PFSK-1 (cell line): Measurements from ENCODE around the gene PTRHD1.

ENCODE experiments used
- FOXP2 ChIP-seq: optimal IDR thresholded peaks from 2 replicates; pipeline ENCODE3; 2011; ENCODE audit warnings: borderline replicate concordance, control low read depth, inconsistent platforms; ENCODE audit not compliant: insufficient read depth; ENCODE audit errors: extremely low read length, extremely low read depth
- POLR2AphosphoS5 ChIP-seq: IDR thresholded peaks from 2 replicates; pipeline ENCODE4 v1.6.1; 2012; ENCODE audit warnings: low read depth, mild to moderate bottlenecking, control low read depth, low read length, moderate library complexity
- SIN3A ChIP-seq: IDR thresholded peaks from 2 replicates; pipeline ENCODE4 v1.6.1; 2012; ENCODE audit warnings: mild to moderate bottlenecking, low read length, moderate library complexity, borderline replicate concordance; ENCODE audit not compliant: insufficient read depth
- TAF1 ChIP-seq: IDR thresholded peaks from 2 replicates; pipeline ENCODE4 v1.6.1; 2012; ENCODE audit warnings: low read length, control low read depth, borderline replicate concordance; ENCODE audit not compliant: insufficient read depth
- TF ChIP-seq, protein P1 (sequence below), 2 experiments: IDR thresholded peaks; 2 replicates each; pipeline versions ENCODE4 v1.6.1 to v1.8.0; 2011 to 2012; ENCODE audit warnings: low read depth in 2 of 2, low read length in 2 of 2, control low read depth in 1 of 2, inconsistent platforms in 1 of 2, mild to moderate bottlenecking in 1 of 2, moderate library complexity in 1 of 2; ENCODE audit not compliant: insufficient read depth in 1 of 2

PTRHD1 gene

DNA sequence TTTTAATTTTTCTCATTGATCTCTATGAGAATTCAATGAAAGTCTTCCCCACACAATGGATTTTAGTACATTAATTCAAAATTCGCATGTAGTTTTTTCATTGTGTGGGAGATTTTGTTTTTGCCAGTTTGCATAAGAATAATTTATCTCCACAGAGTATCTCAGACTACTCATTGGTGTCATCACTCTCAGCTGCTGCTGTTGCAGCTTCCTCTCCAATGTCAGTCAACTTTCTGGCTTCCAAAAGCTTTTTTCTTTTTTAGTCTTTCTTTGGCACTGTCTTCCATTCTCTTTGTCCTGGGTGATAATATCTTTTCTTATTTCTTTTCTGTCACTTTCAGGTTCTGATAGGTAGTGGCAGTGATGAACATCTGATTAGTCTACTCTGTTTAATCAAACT, 50.5 kb downstream of the PTRHD1 start:
- TF ChIP-seq, protein P1, sequence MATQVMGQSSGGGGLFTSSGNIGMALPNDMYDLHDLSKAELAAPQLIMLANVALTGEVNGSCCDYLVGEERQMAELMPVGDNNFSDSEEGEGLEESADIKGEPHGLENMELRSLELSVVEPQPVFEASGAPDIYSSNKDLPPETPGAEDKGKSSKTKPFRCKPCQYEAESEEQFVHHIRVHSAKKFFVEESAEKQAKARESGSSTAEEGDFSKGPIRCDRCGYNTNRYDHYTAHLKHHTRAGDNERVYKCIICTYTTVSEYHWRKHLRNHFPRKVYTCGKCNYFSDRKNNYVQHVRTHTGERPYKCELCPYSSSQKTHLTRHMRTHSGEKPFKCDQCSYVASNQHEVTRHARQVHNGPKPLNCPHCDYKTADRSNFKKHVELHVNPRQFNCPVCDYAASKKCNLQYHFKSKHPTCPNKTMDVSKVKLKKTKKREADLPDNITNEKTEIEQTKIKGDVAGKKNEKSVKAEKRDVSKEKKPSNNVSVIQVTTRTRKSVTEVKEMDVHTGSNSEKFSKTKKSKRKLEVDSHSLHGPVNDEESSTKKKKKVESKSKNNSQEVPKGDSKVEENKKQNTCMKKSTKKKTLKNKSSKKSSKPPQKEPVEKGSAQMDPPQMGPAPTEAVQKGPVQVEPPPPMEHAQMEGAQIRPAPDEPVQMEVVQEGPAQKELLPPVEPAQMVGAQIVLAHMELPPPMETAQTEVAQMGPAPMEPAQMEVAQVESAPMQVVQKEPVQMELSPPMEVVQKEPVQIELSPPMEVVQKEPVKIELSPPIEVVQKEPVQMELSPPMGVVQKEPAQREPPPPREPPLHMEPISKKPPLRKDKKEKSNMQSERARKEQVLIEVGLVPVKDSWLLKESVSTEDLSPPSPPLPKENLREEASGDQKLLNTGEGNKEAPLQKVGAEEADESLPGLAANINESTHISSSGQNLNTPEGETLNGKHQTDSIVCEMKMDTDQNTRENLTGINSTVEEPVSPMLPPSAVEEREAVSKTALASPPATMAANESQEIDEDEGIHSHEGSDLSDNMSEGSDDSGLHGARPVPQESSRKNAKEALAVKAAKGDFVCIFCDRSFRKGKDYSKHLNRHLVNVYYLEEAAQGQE (IDR thresholded peaks at IDR 0.05; ENCODE audit: insufficient read depth in 1 of 2, low read depth in 2 of 2, low read length in 2 of 2) = no peak
- no peak for TF ChIP-seq TAF1
- no peak for TF ChIP-seq POLR2AphosphoS5
- TF ChIP-seq SIN3A = no peak
- no peak for TF ChIP-seq FOXP2

DNA sequence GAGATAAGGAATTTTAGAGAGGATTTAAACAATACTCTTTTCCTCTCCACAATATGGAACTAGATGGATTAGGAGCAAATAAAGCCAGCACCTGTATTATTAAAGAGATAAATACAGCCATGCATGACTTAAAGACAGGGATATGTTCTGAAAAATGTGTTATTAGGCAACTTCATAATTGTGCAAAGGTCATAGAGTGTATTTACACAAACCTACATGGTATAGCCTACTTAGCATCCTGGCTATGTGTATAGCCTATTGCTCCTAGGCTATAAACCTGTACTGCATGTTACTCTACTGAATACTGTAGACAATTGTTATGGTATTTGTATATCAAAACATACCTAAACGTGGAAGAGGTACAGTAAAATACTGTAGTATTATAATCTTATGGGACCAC, 53.0 kb downstream of the PTRHD1 start:
- TF ChIP-seq TAF1 (no peak), POLR2AphosphoS5 (no peak), FOXP2 (no peak), SIN3A (no peak)
- TF ChIP-seq, protein P1 (IDR thresholded peaks at IDR 0.05; ENCODE audit: insufficient read depth in 1 of 2, low read depth in 2 of 2, low read length in 2 of 2) = no peak
